HepG2 (cell line): ENCODE data around the gene USH2A. TPM values are rescaled to one million over a fixed set of nuclear protein-coding genes. Genes with fewer than 3 reads are reported as not detected.

Source experiments
- ATAC-seq: fragments of 200-7000 bp; cut with Tn5 transposase; 3 replicates; pipeline ENCODE4 v1.9.1; 2020; ENCODE audit warnings: mild to moderate bottlenecking, moderate library complexity
- BruUV-seq: library from RNA; stranded (reverse); fragments of 400-500 nt; replicated peaks from 2 replicates; lab custom pipeline; 2021; lab: Mats Ljungman, UMichigan
- CTCF ChIA-PET: fragments of 300-600 bp; formaldehyde crosslinking; extraction: SDS; loops from one replicate; lab custom pipeline; 2021; ENCODE audit warnings: low total read pairs, inconsistent platforms, low intra/inter-chr PET ratio; lab: Yijun Ruan, JAX
- POLR2A ChIA-PET: fragments of 350-600 bp; sonication (Branson Sonifier 250); formaldehyde crosslinking; loops from one replicate; lab custom pipeline; 2020; ENCODE audit warnings: antibody characterized with exemption, inconsistent platforms; lab: Yijun Ruan, JAX
- DNase-seq: peaks from one replicate; pipeline ENCODE4 v3.0.0-alpha.2; 2015; ENCODE audit warnings: low spot score
- FAIRE-seq: peaks from 3 replicates; lab custom pipeline; 2011; peaks lifted over from hg19 to GRCh38; lab: Jason Lieb, UNC
- H2AFZ ChIP-seq: one replicate; pipeline ENCODE4 v1.6.1; 2011; ENCODE audit warnings: low read length, inconsistent platforms
- H3K27ac ChIP-seq: fragments of 300-600 bp; 3 replicates; pipeline ENCODE4 v1.8.0; 2011; ENCODE audit warnings: mixed run types, mild to moderate bottlenecking, mixed read lengths, low read length, inconsistent platforms; ENCODE audit not compliant: insufficient read depth; ENCODE audit errors: extremely low read length
- H3K27me3 ChIP-seq, 2 experiments: fragments of 200-600 bp in 1 of 2; 2 replicates in 1 of 2; 3 replicates in 1 of 2; pipeline versions ENCODE4 v1.6.0 to v1.8.0; 2011; ENCODE audit warnings: low read length in 2 of 2, mild to moderate bottlenecking in 2 of 2, moderate library complexity in 2 of 2, inconsistent platforms in 1 of 2; ENCODE audit not compliant: insufficient read depth in 2 of 2, control insufficient read depth in 1 of 2
- H3K36me3 ChIP-seq, 2 experiments: fragments of 200-600 bp in 1 of 2; replicated peaks in 1 of 2; 2 replicates in 1 of 2; 3 replicates in 1 of 2; pipeline versions ENCODE4 v1.5.1 to v1.8.0; 2011; ENCODE audit warnings: low read length in 2 of 2, inconsistent platforms in 1 of 2; ENCODE audit not compliant: insufficient read depth in 2 of 2, control insufficient read depth in 1 of 2
- H3K4me1 ChIP-seq: 2 replicates; pipeline ENCODE4 v1.5.1; 2012; ENCODE audit warnings: low read length, inconsistent platforms; ENCODE audit not compliant: insufficient read depth
- H3K4me2 ChIP-seq: 2 replicates; pipeline ENCODE4 v1.6.0; 2011; ENCODE audit warnings: low read depth, low read length, inconsistent platforms
- H3K4me3 ChIP-seq, 3 experiments: fragments of 200-600 bp in 1 of 3; sonication (generic), shearing (Covaris generic) in 1 of 3; replicated peaks in 1 of 3; 2 replicates each; pipeline ENCODE4 v1.5.1; 2011 to 2016; ENCODE audit warnings: low read length in 3 of 3, inconsistent platforms in 2 of 3, low read depth in 2 of 3, mild to moderate bottlenecking in 2 of 3, control low read depth in 1 of 3, mixed read lengths in 1 of 3; ENCODE audit not compliant: insufficient read depth in 1 of 3
- H3K79me2 ChIP-seq: one replicate; pipeline ENCODE4 v1.6.1; 2011; ENCODE audit warnings: low read length, inconsistent platforms; ENCODE audit not compliant: insufficient read depth
- H3K9ac ChIP-seq: 2 replicates; pipeline ENCODE4 v1.6.0; 2011; ENCODE audit warnings: mild to moderate bottlenecking, low read depth, low read length, inconsistent platforms; ENCODE audit not compliant: insufficient read depth
- H3K9me3 ChIP-seq: 2 replicates; pipeline ENCODE4 v1.5.1; 2012; ENCODE audit warnings: mild to moderate bottlenecking, low read length
- H4K20me1 ChIP-seq: 2 replicates; pipeline ENCODE4 v1.6.0; 2011; ENCODE audit warnings: inconsistent platforms, mild to moderate bottlenecking, low read length, moderate library complexity; ENCODE audit not compliant: insufficient read depth
- CEBPB ChIP-seq: IDR thresholded peaks from 2 replicates; pipeline ENCODE4 v1.6.1; 2011; ENCODE audit warnings: low read depth, low read length, improper control_type of control experiment, borderline replicate concordance
- HIVEP1 ChIP-seq: sonication (generic); formaldehyde crosslinking; IDR thresholded peaks from 2 replicates; pipeline ENCODE4 v1.4.0; 2020; ENCODE audit warnings: mild to moderate bottlenecking, missing genetic modification reagents
- NFE2 ChIP-seq: sonication (generic); formaldehyde crosslinking; IDR thresholded peaks from 2 replicates; pipeline ENCODE4 v1.4.0; 2020; ENCODE audit warnings: missing genetic modification reagents
- NFKBIZ ChIP-seq: IDR thresholded peaks from 2 replicates; pipeline ENCODE4 v1.6.1; 2018; ENCODE audit warnings: missing genetic modification reagents, missing compliant biosample characterization
- SP2 ChIP-seq: sonication (generic); formaldehyde crosslinking; IDR thresholded peaks from 2 replicates; pipeline ENCODE4 v1.5.1; 2020; ENCODE audit warnings: mild to moderate bottlenecking, missing genetic modification reagents
- SRSF4 ChIP-seq: fragments of 200-400 bp; formaldehyde crosslinking; IDR thresholded peaks from one replicate; pipeline ENCODE4 v1.6.1; 2018; ENCODE audit warnings: mild to moderate bottlenecking, low read depth, low read length, moderate library complexity; ENCODE audit not compliant: poor library complexity, severe bottlenecking
- TBL1XR1 ChIP-seq: fragments of 150-350 bp; IDR thresholded peaks from 2 replicates; pipeline ENCODE4 v1.6.1; 2014; ENCODE audit warnings: borderline replicate concordance, low read length; ENCODE audit not compliant: partially characterized antibody
- TEAD3 ChIP-seq: optimal IDR thresholded peaks from 2 replicates; pipeline ENCODE3; 2016; ENCODE audit warnings: borderline replicate concordance
- ZNF552 ChIP-seq: sonication (generic); formaldehyde crosslinking; IDR thresholded peaks from 2 replicates; pipeline ENCODE4 v1.9.0; 2022; ENCODE audit warnings: missing genetic modification reagents, mild to moderate bottlenecking, borderline replicate concordance
- WGBS: methylation state at CpG from one replicate; pipeline ENCODE4 v1.1.6; 2017; ENCODE audit warnings: low lambda C conversion rate; 5-methylcytosine and 5-hydroxymethylcytosine counted together
- in situ Hi-C: cut with HindIII; loops from 2 replicates; pipeline ENCODE4 v1.10.0; 2017; ENCODE audit warnings: low pct_unique_long_range_greater_than_20kb; ENCODE audit not compliant: extremely low pct_ligation_motif_present
- intact Hi-C: fragments of 100-400 bp; cut with micrococcal nuclease; formaldehyde crosslinking; loops from one replicate; pipeline ENCODE4 v1.10.0; 2022; ENCODE audit not compliant: unreplicated experiment
- polyA plus RNA-seq, 8 experiments: library from polyadenylated mRNA; depleted of rRNA in 3 of 8; stranded (reverse) in 7 of 8; unstranded in 1 of 8; fragments of >200 nt; fragmentation: Illumina TruSeq in 4 of 8; extraction: Trizol in 4 of 8; gene quantifications; 2 replicates each; pipeline versions ENCODE4 v1.2.1 to v1.2.3, GENCODE V29; 2011 to 2016; ENCODE audit warnings: low read depth in 4 of 8, missing spikeins in 1 of 8, mixed read lengths in 1 of 8; ENCODE audit not compliant: insufficient read depth in 1 of 8
- total RNA-seq, 5 experiments: library from RNA; depleted of rRNA; stranded (reverse); fragments of >200 nt; fragmentation: Illumina TruSeq; extraction: Trizol; gene quantifications; 2 replicates each; pipeline ENCODE4 v1.2.3, GENCODE V29; 2016; ENCODE audit warnings: low read depth in 1 of 5
- TF ChIP-seq, protein P1 (sequence below): sonication (generic); formaldehyde crosslinking; IDR thresholded peaks from 2 replicates; pipeline ENCODE4 v1.4.0; 2020; ENCODE audit warnings: mild to moderate bottlenecking, missing genetic modification reagents
- TF ChIP-seq, protein P2 (sequence below): sonication (generic); formaldehyde crosslinking; IDR thresholded peaks from 2 replicates; pipeline ENCODE4 v1.5.0; 2020; ENCODE audit warnings: missing genetic modification reagents
- TF ChIP-seq, protein P3 (sequence below): IDR thresholded peaks from 2 replicates; pipeline ENCODE4 v1.6.1; 2016; ENCODE audit warnings: missing genetic modification reagents, missing compliant biosample characterization

USH2A gene
- total and polyA plus RNA-seq, 2 of the 13 experiments (the other 11 are each of a cell fraction or from before 2014, with no cell fraction given), result 0.02 TPM; not detected in 1

DNA sequence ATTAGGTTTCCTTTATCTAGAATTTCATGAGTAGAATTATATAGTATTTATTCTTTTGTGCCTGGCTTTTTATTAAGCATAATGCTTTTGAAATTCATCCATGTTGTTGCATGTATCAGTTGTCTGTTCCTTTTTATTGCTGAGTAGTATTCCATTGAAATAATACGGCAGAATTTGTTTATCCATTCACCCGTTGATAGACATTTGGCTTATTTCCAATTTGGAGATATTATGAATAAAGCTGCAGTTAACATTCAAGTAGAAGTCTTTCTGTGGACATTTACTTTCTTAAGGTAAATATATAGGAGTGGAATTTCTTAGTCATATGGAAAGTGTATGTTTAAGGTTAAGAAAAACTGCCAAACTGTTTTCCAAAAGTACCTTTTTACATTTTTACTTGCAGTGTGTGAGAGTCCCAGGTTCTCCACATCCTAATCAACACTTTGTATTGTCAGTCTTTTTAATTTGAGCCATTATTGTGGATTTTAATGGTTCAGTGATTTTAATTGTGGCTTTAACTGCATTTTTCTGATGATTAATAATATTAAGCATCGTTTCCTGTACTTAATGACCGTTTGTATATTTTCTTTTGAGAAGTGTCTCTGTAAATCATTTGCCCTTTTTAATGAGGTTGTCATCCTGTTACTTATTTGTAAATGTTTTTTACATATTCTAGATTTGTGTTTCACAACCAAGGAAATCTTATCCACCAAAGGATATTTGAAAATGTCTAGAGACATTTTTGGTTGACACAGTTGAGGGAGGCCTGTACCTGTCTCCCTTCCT lies 833.4 kb downstream of the USH2A start (continued):
- TF ChIP-seq, protein P1, sequence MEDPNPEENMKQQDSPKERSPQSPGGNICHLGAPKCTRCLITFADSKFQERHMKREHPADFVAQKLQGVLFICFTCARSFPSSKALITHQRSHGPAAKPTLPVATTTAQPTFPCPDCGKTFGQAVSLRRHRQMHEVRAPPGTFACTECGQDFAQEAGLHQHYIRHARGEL (CRISPR knock-in tag), result no peak
- no peak for TF ChIP-seq NFE2 (CRISPR knock-in tag)
- TF ChIP-seq SP2 (CRISPR knock-in tag), result no peak
- TF ChIP-seq, protein P2, sequence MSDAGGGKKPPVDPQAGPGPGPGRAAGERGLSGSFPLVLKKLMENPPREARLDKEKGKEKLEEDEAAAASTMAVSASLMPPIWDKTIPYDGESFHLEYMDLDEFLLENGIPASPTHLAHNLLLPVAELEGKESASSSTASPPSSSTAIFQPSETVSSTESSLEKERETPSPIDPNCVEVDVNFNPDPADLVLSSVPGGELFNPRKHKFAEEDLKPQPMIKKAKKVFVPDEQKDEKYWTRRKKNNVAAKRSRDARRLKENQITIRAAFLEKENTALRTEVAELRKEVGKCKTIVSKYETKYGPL, result no peak
- TF ChIP-seq SRSF4, result no peak
- no peak for TF ChIP-seq NFKBIZ
- no peak for TF ChIP-seq TBL1XR1
- TF ChIP-seq, all 625 proteins: peak for 0

DNA sequence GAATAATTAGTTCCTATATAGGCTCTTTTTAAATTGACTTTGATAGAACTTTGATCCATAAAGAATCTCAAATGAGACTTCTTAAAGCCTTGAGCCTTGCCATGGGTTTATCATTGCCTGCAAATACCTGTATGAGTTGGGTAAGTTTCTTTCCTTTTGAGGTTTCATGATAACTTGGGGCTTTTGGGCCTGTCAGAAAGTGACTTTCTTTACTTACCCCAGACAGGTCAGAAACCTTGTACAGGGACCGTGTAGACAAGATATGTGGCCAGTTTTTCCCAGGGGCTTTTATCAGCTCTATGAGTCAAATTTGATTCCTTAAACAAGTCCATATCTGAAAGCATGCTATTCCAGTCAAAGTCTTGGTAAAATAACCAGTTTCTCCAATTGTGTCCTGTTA lies 838.9 kb downstream of the USH2A start:
- Histone ChIP-seq H3K4me3 (no peak overlapping the region), H2AFZ (no peak overlapping the region), H3K4me2 (no peak overlapping the region), H3K27me3 (no peaks in the 10 kb centered on the region), H3K36me3 (peaks cover 0 to 41% of the 10 kb centered on the region in 2 experiments), H4K20me1 (no peaks in the 10 kb centered on the region), H3K9ac (no peak overlapping the region), H3K4me1 (no peaks in the 10 kb centered on the region), H3K79me2 (no peaks in the 10 kb centered on the region), H3K27ac (no peak overlapping the region), H3K9me3 (no peaks in the 10 kb centered on the region)
- no TSS peak for BruUV-seq
- intact Hi-C loops, result no loop called here
- WGBS, result 92% methylated on average over 1 of the region's 1 CpG
- in situ Hi-C loops, result no loop called here
- ATAC-seq (no peak), FAIRE-seq (no peak), DNase-seq (no peak)
- CTCF ChIA-PET, result no interaction called here
- TF ChIP-seq TEAD3 (CRISPR knock-in tag) (no peak), ZNF552 (CRISPR knock-in tag) (no peak), HIVEP1 (CRISPR knock-in tag) (no peak), CEBPB (no peak)
- TF ChIP-seq, protein P3, sequence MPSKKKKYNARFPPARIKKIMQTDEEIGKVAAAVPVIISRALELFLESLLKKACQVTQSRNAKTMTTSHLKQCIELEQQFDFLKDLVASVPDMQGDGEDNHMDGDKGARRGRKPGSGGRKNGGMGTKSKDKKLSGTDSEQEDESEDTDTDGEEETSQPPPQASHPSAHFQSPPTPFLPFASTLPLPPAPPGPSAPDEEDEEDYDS (CRISPR knock-in tag), result no peak
- POLR2A ChIA-PET, result no interaction called here
